MM.1S (cell line): ENCODE data around the gene ATG4B.

Experiments used
- DNase-seq: peaks from one replicate; pipeline ENCODE4 v3.0.0-alpha.2; 2015
- H2AFZ ChIP-seq: fragments of 300-600 bp; sonication (generic); 2 replicates; pipeline ENCODE4 v1.6.0; 2016; ENCODE audit warnings: antibody characterized with exemption, low read length
- H3F3A ChIP-seq: fragments of 300-600 bp; sonication (generic); 2 replicates; pipeline ENCODE4 v1.6.1; 2016; ENCODE audit warnings: mild to moderate bottlenecking, antibody characterized with exemption, low read length, moderate library complexity, mixed read lengths; ENCODE audit not compliant: insufficient read depth
- H3K27ac ChIP-seq: fragments of 300-600 bp; sonication (generic); 2 replicates; pipeline ENCODE4 v1.5.1; 2016; ENCODE audit warnings: mild to moderate bottlenecking, low read length
- H3K27me3 ChIP-seq: fragments of 300-600 bp; sonication (generic); replicated peaks from 2 replicates; pipeline ENCODE4 v1.6.0; 2016; ENCODE audit warnings: low read length; ENCODE audit not compliant: insufficient read depth
- H3K36me3 ChIP-seq: fragments of 300-600 bp; sonication (generic); replicated peaks from 2 replicates; pipeline ENCODE4 v1.6.1; 2016; ENCODE audit warnings: mild to moderate bottlenecking, low read length, mixed read lengths; ENCODE audit not compliant: insufficient read depth
- H3K4me1 ChIP-seq: fragments of 300-600 bp; sonication (generic); 2 replicates; pipeline ENCODE4 v1.6.1; 2016; ENCODE audit warnings: low read length, mixed read lengths
- H3K4me2 ChIP-seq: fragments of 300-600 bp; sonication (generic); 2 replicates; pipeline ENCODE4 v1.6.0; 2016; ENCODE audit warnings: low read depth, low read length
- H3K4me3 ChIP-seq: fragments of 300-600 bp; sonication (generic); 2 replicates; pipeline ENCODE4 v1.5.1; 2016; ENCODE audit warnings: low read length, mixed read lengths
- H3K79me2 ChIP-seq: fragments of 300-600 bp; sonication (generic); 2 replicates; pipeline ENCODE4 v1.6.1; 2016; ENCODE audit warnings: mixed run types, low read length, mixed read lengths
- H3K9ac ChIP-seq: fragments of 300-600 bp; sonication (generic); 2 replicates; pipeline ENCODE4 v1.6.1; 2016; ENCODE audit warnings: low read length, mixed read lengths
- H3K9me2 ChIP-seq: fragments of 300-600 bp; sonication (generic); replicated peaks from 2 replicates; pipeline ENCODE4 v1.6.1; 2016; ENCODE audit warnings: mild to moderate bottlenecking, low read length, mixed read lengths; ENCODE audit not compliant: insufficient read depth
- H3K9me3 ChIP-seq: fragments of 300-600 bp; sonication (generic); replicated peaks from 2 replicates; pipeline ENCODE4 v1.6.1; 2016; ENCODE audit warnings: mild to moderate bottlenecking, low read length, mixed read lengths; ENCODE audit not compliant: insufficient read depth
- H4K20me1 ChIP-seq: fragments of 300-600 bp; sonication (generic); 2 replicates; pipeline ENCODE4 v1.6.1; 2016; ENCODE audit warnings: mild to moderate bottlenecking, low read length, moderate library complexity, mixed read lengths; ENCODE audit not compliant: insufficient read depth
- EZH2 ChIP-seq: fragments of 300-600 bp; sonication (generic); optimal IDR thresholded peaks from 2 replicates; pipeline ENCODE3; 2017; ENCODE audit warnings: low read depth, mild to moderate bottlenecking, antibody characterized with exemption, low read length, mixed read lengths
- EZH2phosphoT487 ChIP-seq: fragments of 300-600 bp; sonication (generic); IDR thresholded peaks from 2 replicates; pipeline ENCODE4 v1.6.1; 2018; ENCODE audit warnings: antibody characterized with exemption, low read length
- TF ChIP-seq, protein P1 (sequence below): fragments of 300-600 bp; sonication (generic); IDR thresholded peaks from 2 replicates; pipeline ENCODE4 v1.5.1; 2016; ENCODE audit warnings: antibody characterized with exemption, low read length, mixed read lengths

ATG4B gene

DNA sequence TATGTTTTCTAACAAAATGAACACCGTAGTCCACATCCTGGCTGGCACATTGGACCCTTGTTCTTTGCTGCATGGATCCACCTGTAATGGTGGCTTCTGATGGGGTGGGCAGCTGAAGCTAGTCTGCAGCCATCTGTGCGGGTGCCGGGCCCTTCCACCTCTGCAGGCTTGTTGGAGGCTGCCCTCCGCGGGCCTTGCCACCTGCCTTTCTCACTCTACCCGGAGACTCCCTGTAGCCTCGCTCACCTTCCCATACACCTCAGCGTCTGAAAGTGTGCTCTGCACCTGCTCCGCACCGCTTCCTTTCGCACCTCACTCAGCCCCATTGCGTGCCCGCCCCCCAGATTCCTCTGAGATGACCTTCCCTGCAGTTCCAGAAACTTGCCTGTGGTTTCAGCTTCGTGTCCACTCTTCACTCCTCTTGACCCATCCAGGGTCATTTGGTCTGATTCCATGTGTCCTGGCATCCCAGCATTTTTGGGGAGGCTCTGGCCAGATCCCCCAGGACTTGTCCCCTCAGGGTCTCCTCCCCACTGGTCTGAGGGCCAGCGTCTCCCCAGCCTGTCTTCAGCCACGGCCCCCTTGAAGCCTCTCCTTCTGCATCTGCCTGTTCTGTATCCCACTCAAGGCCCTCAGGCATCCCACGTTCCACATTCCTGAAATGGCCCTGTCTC, 18.2 kb downstream of the ATG4B start:
- no peak for DNase-seq
- Histone ChIP-seq H3K4me3 (no peak overlapping the region), H3F3A (no peaks in the 10 kb centered on the region), H3K79me2 (peaks cover 1% of the 10 kb centered on the region), H4K20me1 (no peaks in the 10 kb centered on the region), H3K4me1 (no peaks in the 10 kb centered on the region), H3K9ac (no peak overlapping the region), H3K4me2 (no peak overlapping the region), H3K9me3 (no peaks in the 10 kb centered on the region), H3K9me2 (no peaks in the 10 kb centered on the region), H2AFZ (no peak overlapping the region), H3K27ac (no peak overlapping the region), H3K27me3 (no peaks in the 10 kb centered on the region), H3K36me3 (no peaks in the 10 kb centered on the region; the same call in 1 of the 2 replicates)
- TF ChIP-seq EZH2phosphoT487, result no peak
- no peak for TF ChIP-seq EZH2
- TF ChIP-seq, protein P1, sequence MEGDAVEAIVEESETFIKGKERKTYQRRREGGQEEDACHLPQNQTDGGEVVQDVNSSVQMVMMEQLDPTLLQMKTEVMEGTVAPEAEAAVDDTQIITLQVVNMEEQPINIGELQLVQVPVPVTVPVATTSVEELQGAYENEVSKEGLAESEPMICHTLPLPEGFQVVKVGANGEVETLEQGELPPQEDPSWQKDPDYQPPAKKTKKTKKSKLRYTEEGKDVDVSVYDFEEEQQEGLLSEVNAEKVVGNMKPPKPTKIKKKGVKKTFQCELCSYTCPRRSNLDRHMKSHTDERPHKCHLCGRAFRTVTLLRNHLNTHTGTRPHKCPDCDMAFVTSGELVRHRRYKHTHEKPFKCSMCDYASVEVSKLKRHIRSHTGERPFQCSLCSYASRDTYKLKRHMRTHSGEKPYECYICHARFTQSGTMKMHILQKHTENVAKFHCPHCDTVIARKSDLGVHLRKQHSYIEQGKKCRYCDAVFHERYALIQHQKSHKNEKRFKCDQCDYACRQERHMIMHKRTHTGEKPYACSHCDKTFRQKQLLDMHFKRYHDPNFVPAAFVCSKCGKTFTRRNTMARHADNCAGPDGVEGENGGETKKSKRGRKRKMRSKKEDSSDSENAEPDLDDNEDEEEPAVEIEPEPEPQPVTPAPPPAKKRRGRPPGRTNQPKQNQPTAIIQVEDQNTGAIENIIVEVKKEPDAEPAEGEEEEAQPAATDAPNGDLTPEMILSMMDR, result no peak

DNA sequence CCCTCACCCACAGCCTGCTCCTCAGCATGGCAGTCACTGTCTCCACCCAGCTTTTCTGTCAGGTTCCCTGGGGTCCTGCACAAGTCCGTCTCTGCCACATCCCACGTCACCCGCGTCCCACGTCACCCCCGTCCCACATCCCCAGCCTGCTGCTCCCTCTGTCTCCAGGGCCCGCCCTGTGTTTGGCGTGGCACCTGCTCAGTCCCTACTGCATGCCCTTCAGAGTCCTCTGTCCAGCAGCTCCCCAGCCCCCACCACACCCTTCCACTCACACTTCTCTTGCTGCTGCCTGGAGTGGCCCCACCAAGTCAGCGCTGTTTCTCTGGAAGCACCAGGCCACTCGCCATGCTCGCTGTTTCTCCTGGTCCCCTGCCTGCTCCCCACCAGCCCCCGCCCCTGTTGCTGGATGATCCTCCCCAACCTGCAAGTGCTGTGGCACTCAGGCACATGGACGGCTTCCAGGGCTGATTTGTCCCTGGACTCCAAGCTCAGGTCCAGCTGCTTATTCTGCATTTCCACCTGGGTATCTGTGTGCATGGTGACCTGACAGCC, 18.8 kb downstream of the ATG4B start:
- Histone ChIP-seq H3K27me3 (no peaks in the 10 kb centered on the region), H3K27ac (no peak overlapping the region), H3F3A (no peaks in the 10 kb centered on the region), H3K9me2 (no peaks in the 10 kb centered on the region), H3K4me3 (no peak overlapping the region), H3K4me2 (no peak overlapping the region), H3K79me2 (no peaks in the 10 kb centered on the region; the same call in 1 of the 2 replicates), H4K20me1 (no peaks in the 10 kb centered on the region), H2AFZ (no peak overlapping the region), H3K9me3 (no peaks in the 10 kb centered on the region), H3K4me1 (no peaks in the 10 kb centered on the region), H3K36me3 (no peaks in the 10 kb centered on the region; the same call in 1 of the 2 replicates), H3K9ac (no peak overlapping the region)
- TF ChIP-seq EZH2phosphoT487, result no peak
- TF ChIP-seq, protein P1, result no peak
- TF ChIP-seq EZH2, result no peak
- no peak for DNase-seq

DNA sequence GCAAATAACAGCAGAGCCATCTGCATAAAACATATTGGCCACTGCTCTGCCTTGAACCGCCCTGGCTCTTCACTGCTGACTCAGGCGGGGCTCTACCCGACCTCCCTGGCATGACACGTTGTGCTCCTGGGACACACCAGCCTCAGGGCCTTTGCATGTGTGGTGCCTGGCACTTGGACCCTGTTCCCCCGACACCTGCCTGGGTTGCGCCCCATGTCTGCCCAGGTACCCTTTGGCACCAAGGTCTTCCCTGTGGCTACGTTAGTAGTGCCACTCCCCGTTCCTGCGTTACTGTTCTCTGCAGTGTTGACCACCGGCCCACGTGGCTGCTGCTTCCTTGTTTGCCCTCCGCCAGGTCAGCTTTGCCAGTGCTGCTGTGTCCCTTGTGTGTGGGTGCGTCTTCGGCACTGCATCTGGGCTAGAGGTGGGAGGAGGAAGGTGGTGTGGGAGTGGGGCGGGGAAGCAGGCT, 20.3 kb downstream of the ATG4B start:
- no peak overlapping the region for H2AFZ ChIP-seq
- no peaks in the 10 kb centered on the region for H3K9me3 ChIP-seq
- H4K20me1 ChIP-seq, result no peaks in the 10 kb centered on the region
- TF ChIP-seq EZH2phosphoT487 (no peak), EZH2 (no peak)
- TF ChIP-seq, protein P1, result no peak
- H3F3A ChIP-seq, result no peaks in the 10 kb centered on the region
- no peak for DNase-seq
- no peaks in the 10 kb centered on the region for H3K4me1 ChIP-seq
- H3K4me2 ChIP-seq, result no peak overlapping the region
- no peak overlapping the region for H3K27ac ChIP-seq
- H3K9ac ChIP-seq, result no peak overlapping the region
- H3K79me2 ChIP-seq, result no peaks in the 10 kb centered on the region; the same call in 1 of the 2 replicates
- no peaks in the 10 kb centered on the region; the same call in 1 of the 2 replicates for H3K36me3 ChIP-seq
- no peak overlapping the region for H3K4me3 ChIP-seq
- no peaks in the 10 kb centered on the region for H3K9me2 ChIP-seq
- H3K27me3 ChIP-seq, result no peaks in the 10 kb centered on the region
